A549 treated with dexamethasone at 1 μM for 4 hours (cell line): ENCODE data around the gene CYTIP. TPM values are rescaled to one million over a fixed set of nuclear protein-coding genes. Genes with fewer than 3 reads are reported as not detected.

Experiments
- total RNA-seq: library from RNA; stranded (reverse); fragments of 200-300 nt; extraction: Qiagen RNA extraction; gene quantifications from 5 replicates; pipeline ENCODE4 v1.2.3, GENCODE V29; 2022

The CYTIP gene
- total RNA-seq, result 0.04 to 0.25 TPM (median 0.05 TPM) in 3 of 5 replicates, not detected in the others

DNA sequence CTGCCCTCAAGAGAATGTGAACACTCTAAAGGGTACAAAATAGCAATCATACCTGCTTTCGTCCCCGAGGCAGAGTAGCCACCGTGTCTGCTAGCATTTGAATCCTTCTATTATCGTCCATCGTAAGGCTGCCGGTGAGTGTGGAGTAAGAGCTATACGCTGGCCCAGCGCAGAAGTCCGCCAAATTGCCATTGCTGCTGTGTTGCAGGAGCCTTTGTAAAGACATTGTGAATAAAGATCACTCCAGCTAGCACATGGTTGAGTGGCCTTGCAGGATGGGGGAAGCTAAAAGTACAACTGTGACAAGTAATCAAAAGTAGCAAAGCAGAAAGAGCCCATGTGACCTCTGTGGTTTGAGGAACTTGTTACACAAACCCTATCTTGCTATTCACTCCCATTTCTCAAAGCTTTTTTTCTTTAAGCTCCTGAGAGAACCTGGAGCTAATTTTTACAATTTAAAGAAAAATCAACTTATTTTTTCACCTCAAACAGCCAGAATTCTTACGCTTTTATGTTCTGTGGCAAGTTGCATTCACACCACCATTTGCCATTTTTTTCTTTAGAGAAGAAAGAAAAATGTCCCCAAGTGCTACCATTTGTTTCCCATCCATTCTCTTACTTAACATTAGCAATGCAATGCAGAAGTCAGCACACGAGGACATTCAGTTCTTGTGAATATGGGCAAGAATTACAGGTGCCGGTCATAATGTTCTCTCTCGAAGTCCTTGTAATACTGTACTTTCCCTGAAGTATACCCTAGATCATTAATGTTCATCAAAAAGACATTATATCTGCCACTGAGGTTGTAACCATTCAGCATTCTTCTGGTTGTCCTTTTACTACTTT, at the start of gene CYTIP:
TSS of gene CYTIP (minus strand) at position 295 of the 846 bp plus-strand sequence. CDS start at position 226, 69 bp downstream.

Other genes starting within 250 kb of the CYTIP start
- 2.0 to 2.4 TPM (median 2.1 TPM) in 5 replicates for gene GALNT5, start 186.4 kb downstream of the CYTIP start, total RNA-seq
- not detected in 5 replicates for gene ERMN, start 118.3 kb downstream of the CYTIP start, total RNA-seq
- gene ACVR1C, start 184.8 kb upstream of the CYTIP start, total RNA-seq, result 0.01 to 0.05 TPM (median 0.05 TPM) in 3 of 5 replicates, not detected in the others